Epidermal melanocyte (primary cell): Measurements from ENCODE around the gene SYNE1.
"Not testable (repeated sequence)": the region's sequence is repeated elsewhere in the genome, so short reads cannot be mapped to it uniquely, and the experiment has no call there.

Experiments
- DNase-seq: peaks from one replicate; pipeline ENCODE4 v3.0.0; 2011; ENCODE audit warnings: low spot score; ENCODE audit not compliant: insufficient read length

Gene SYNE1, protein sequence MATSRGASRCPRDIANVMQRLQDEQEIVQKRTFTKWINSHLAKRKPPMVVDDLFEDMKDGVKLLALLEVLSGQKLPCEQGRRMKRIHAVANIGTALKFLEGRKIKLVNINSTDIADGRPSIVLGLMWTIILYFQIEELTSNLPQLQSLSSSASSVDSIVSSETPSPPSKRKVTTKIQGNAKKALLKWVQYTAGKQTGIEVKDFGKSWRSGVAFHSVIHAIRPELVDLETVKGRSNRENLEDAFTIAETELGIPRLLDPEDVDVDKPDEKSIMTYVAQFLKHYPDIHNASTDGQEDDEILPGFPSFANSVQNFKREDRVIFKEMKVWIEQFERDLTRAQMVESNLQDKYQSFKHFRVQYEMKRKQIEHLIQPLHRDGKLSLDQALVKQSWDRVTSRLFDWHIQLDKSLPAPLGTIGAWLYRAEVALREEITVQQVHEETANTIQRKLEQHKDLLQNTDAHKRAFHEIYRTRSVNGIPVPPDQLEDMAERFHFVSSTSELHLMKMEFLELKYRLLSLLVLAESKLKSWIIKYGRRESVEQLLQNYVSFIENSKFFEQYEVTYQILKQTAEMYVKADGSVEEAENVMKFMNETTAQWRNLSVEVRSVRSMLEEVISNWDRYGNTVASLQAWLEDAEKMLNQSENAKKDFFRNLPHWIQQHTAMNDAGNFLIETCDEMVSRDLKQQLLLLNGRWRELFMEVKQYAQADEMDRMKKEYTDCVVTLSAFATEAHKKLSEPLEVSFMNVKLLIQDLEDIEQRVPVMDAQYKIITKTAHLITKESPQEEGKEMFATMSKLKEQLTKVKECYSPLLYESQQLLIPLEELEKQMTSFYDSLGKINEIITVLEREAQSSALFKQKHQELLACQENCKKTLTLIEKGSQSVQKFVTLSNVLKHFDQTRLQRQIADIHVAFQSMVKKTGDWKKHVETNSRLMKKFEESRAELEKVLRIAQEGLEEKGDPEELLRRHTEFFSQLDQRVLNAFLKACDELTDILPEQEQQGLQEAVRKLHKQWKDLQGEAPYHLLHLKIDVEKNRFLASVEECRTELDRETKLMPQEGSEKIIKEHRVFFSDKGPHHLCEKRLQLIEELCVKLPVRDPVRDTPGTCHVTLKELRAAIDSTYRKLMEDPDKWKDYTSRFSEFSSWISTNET (N-terminal part only)

DNA sequence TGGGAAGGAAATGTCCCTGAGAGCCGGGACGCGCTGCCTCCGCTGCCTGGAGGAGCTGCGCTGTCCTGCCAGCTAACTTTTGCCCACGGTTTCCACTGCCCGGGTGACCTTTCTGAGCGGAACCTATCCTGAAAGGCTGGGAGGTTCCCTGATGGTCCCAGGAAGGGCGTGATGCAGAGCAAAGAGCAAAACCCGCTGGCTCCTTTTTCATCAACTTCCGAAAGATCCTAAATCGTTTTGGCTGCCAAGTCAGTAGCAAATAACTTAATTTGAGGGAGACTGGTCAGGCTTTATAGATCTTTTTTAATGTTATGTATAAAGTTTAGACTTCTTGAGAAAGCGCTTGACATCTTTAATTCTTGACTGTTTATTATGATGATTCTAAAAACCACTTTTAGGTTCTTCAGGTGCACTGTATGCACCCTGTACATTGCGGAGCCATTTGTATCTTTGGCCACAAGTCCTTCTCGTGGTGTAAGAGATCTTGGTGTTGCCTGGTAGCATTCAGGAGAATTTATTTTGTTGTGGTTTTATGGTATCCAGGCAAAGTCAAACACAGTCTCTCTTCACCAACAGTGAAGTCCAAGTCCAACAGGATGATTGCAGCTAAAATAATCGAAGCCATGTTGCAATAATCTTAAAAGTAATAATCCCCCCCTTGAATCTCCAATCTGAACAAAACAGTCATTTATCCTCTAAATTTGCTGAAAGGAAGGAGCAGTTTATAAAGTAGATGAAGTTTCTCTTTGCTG lies at the start of gene SYNE1:
Gene SYNE1, minus strand, starts transcription at position 67 of the 752 bp plus-strand sequence. CDS start 9,031 bp downstream, outside the sequence.
- no peak for DNase-seq

- DNase-seq: no peak
Observed at GRCh38 chr6:152685819-152686218, 48.7 kb upstream of the SYNE1 start.

DNA sequence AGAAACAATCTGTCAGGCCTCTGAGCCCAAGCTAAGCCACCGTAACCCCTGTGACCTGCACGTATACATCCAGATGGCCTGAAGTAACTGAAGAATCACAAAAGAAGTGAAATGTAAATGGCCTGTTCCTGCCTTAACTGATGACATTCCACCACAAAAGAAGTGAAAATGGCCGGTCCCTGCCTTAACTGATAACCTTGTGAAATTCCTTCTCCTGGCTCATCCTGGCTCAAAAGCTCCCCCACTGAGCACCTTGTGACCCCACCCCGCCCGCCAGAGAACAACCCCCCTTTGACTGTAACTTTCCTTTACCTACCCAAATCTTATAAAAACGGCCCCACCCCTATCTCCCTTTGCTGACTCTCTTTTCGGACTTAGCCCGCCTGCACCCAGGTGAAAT lies 45.8 kb upstream of the SYNE1 start:
- not testable (repeated sequence) for DNase-seq

DNA sequence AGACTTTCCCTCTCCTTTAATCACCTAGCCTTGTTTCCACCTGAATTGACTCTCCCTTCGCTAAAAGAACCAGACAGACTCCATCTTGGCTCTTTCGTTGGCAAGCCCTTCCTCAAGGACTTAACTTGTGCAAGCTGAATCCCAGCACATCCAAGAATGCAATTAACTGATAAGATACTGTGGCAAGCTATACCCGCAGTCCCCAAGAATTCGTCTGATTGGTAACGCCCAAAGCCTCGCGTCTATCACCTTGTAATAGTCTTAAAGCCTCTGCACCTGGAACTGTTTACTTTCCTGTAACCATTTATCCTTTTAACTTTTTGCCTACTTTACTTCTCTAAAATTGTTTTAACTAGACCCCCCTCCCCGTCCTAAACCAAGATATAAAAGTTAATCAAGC lies 45.0 kb upstream of the SYNE1 start:
- no peak for DNase-seq

DNA sequence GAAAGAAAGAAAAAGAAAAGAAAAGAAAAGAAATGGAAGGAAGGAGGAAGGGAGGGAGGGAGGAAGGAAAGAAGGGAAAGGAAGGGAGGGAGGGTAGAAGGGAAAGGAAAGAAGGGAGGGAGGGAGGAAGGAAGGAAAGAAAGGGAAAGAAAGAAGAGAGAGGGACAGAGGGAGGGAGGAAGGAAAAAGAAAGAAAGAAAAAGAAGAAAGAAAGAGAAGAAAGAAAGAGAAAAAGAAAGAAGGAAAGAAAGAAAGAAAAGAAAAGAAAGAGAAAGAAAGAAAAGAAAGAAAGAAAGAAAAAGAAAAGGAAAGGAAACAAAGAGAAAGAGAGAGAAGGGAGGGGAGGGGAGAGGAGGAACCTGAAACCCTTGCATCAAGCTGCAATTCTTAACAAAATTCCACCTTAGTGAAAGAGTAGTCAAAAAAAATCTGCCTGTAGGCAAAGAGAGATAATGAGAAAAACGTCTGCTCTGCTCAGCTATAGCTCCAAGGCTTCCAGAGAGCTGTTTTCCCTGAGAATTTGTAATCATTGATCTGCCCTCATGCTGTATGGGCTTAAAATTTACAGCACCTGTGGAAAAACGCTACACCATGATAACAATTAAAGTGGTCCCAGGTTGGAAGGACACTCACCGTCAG lies 43.8 kb upstream of the SYNE1 start:
- no peak for DNase-seq

- DNase-seq: no peak
Observed at GRCh38 chr6:152680151-152680550, 43.0 kb upstream of the SYNE1 start.

DNA sequence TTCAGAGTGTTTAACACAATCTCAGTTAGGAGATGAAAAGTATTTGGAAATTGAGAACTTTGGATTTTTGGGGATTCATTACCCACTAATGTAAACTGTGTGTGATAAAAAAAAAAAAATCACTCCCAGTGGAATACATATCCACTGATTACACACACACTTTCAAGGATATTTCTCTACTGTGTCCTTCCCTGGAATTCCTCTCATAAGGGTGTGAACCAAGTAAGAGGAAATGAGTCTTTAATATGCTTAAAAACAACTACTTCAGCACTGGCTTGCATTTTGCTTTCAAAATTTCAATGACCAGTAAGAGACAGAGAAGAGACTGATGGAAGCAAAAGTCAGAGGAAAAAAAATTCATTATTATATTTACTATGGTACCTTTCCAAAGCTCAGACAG lies 36.1 kb upstream of the SYNE1 start:
- no peak for DNase-seq

DNA sequence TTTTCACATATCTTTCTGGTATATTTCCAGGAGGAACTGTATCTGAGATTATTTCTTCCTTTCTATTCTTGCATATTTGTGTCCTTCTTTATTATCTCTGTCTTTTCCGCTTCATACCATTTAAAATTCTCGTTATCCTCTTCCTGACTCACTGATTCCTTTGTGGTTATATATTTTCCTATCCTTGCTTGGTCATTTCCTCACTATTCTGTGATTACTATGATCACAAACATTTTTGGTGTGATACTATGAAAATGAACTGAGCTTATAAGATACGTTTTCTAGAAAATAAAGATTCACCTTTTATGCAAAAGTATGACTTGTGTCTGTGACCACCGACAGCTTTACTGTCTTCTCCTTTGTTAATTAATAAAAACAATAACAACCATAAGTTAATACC lies 34.0 kb upstream of the SYNE1 start:
- DNase-seq: no peak

DNA sequence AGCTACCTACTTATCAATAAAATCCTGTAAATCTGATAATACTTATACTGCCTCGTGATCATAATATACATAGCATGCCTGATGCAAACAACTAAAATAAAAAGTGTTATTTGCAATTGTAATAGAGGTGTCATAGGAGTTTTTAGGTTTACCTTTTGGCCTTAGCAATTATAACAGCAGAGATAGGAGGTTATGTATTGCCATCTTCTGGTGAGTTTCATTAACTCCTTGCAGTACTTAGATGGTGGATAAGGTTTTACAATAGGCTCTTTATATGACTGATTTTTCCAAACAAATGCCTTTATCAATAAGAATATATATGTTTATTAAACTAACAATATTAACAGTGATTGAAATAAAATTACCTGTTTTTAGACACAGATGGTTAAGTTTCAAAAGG lies 32.7 kb upstream of the SYNE1 start:
- no peak for DNase-seq

DNA sequence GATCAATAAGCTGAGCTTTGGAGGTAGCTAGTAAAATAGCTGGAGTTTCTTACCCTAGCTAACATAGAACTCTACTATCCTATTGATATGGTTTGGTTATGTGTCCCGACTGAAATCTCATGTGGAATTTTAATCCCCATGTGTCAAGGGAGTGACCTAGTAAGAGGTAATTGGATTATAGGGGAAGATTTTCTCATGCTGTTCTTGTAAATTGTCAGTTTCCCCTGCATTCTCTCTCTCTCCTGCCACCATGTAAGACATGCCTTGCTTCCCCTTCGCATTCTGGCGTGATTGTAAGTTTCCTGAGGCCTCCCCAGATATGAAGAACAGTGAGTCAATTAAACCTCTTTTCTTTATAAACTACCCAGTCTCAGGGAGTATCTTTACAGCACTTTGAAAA lies 24.6 kb upstream of the SYNE1 start:
- no peak for DNase-seq

GRCh38 chr6:152651986-152652385 lies 14.8 kb upstream of the SYNE1 start:
- DNase-seq: no peak

DNA sequence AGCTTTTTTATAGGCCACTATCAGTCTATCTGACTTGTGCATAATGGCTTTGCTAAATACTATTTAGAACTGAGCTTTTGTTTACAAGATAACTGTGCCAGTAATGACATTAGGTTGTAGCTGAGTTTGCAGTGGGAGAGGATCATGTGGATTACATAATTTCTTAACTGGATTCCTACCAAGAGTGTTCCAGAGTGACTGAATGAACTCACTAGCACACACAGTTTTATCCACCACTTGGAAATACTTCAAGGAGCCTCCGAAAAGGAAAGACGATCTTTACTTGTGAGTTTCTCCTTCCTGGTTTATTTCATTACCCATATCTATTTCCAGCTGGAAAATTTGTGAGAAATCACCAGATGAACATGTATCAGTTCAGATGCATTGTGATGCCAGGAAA lies 10.9 kb upstream of the SYNE1 start:
- no peak for DNase-seq

DNA sequence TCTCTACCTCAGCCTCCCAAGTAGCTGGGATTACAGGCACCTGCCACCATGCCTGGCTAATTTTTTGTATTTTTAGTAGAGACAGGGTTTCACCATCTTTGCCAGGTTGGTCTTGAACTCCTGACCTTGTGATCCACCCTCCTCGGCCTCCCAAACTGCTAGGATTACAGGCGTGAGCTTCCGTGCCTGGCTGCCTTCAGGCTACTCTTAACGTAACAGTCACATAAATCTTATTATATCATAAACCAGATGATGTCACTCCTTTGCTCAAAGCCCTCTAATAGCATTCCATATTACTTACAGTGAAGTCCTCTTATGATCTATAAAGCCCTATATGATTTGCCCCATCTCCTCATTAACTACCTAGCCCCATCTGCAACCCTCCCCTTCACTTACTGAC lies 9.6 kb upstream of the SYNE1 start:
- not testable (repeated sequence) for DNase-seq

DNA sequence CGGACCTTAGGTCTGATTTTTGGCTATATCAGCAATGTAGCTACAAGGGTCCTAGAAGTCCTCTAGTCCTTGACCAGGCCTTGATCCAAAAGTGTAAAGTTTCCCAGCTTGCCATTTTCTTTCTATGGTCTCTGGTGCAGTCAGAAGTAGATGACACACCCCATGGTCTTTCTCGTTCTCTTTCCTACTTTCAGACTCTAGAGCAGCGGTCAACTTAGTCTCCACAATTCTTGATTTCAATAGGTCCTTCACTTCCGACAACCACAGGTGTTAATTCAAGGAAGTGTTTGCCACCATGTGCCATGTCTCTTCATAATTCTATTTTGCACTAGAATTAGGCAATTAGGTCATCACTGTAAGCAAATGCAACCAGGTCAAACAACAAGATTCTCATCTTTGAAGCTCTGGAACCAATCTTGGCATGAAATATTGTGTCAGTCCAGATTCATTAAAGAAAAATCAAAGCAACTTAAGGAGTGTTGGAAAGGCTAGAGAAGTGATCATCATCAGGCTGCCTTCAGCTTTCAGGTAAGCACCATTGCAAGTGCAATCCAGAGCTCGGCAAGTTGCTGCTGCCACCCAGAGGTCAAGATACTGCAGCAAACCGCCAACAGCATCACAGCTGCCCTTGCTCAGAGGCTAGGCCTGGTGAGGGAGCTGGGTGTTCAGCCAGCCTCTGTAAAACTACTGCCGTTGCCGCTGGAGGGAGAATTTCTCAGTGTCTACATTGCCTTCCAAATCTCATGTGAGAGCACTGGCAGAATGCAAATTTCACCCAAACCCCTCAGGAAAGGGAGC lies 5.6 kb upstream of the SYNE1 start:
- DNase-seq: no peak

DNA sequence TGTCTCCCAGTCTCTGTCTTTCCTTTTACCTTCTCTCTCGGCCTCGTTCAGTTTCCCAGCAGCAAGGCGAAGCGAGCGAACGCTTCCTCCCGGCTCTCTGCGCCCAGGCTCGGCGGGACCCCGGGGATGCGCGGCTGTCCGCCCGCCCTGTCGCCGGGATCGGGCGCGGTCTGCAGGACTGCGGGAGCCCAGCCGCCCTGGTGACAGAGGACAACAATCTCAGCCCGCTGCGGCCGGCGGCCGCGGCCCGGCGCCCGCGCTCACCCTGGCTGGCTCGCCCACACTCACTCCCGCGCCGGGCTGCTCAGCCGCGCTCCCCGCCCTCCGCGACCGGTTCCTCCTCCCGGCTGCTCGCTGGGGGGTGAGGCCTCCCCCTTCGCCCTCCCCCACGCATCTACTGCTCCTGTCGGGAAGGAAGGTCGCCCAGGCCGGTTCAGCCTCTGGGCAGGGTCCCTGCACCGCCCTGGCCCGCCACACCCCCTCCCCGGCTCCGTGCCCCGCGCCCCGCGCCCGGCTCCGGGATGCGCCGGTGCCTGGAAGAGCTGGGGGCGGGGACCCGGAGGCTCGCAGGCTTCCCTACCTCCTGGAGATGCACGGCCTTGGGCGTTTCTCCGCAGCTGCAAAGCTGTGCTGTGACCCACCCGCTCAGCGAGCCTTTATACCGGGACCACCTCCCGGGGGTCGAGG lies 410 bp downstream of the SYNE1 start:
- no peak for DNase-seq

- DNase-seq: no peak
Observed at GRCh38 chr6:152636021-152636608, 1.0 kb downstream of the SYNE1 start.

DNA sequence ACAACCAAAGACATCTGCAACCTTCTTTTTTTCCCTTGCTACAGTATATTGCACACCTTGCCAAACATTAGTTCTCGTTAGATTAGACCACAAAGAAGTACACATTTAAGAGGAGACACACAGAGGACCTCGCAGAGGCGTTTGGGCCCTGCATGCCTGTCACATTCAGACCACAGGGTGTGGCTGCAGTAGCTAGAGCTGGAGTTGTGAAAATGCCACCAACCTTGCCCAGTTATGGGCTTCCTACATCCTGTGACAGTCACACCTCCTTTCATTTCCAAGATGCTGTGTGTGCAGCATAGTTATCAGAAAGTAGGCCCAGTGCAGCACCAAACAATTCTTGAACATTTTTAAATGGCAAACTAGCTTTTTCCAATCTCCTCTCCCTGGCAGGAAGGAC lies 2.4 kb downstream of the SYNE1 start:
- no peak for DNase-seq

GRCh38 chr6:152632121-152632782 lies 4.9 kb downstream of the SYNE1 start:
- no peak for DNase-seq
